Glutamatergic neuron (in vitro differentiated cells): Measurements from ENCODE around the gene EPN3. TPM values are rescaled to one million over a fixed set of nuclear protein-coding genes. Genes with fewer than 3 reads are reported as not detected.
A peak's percentile ranks its signal among the peaks of the same experiment; 100 is the strongest.

Source experiments
- DNase-seq: peaks from one replicate; pipeline ENCODE4 v3.0.0; 2022
- H3K27ac Mint-ChIP-seq: one replicate; pipeline ENCODE4 v1.8.0; 2020; ENCODE audit warnings: mild to moderate bottlenecking, mixed read lengths, inconsistent platforms; ENCODE audit not compliant: unreplicated experiment
- H3K27me3 Mint-ChIP-seq: one replicate; pipeline ENCODE4 v1.8.0; 2020; ENCODE audit warnings: mild to moderate bottlenecking, moderate library complexity, mixed read lengths, inconsistent platforms; ENCODE audit not compliant: unreplicated experiment
- H3K36me3 Mint-ChIP-seq: one replicate; pipeline ENCODE4 v1.8.0; 2020; ENCODE audit warnings: mild to moderate bottlenecking, mixed read lengths, inconsistent platforms; ENCODE audit not compliant: unreplicated experiment
- H3K4me1 Mint-ChIP-seq: one replicate; pipeline ENCODE4 v1.8.0; 2020; ENCODE audit warnings: mild to moderate bottlenecking, low read depth, mixed read lengths, inconsistent platforms; ENCODE audit not compliant: unreplicated experiment
- H3K4me3 Mint-ChIP-seq: one replicate; pipeline ENCODE4 v1.8.0; 2020; ENCODE audit warnings: mild to moderate bottlenecking, mixed read lengths, inconsistent platforms; ENCODE audit not compliant: unreplicated experiment
- H3K9me3 Mint-ChIP-seq: one replicate; pipeline ENCODE4 v1.8.0; 2020; ENCODE audit warnings: mild to moderate bottlenecking, moderate library complexity, mixed read lengths, inconsistent platforms; ENCODE audit not compliant: unreplicated experiment
- CTCF ChIP-seq: fragments of 200-600 bp; sonication (generic); IDR thresholded peaks from one replicate; pipeline ENCODE4 v1.5.0; 2021; ENCODE audit not compliant: partially characterized antibody, unreplicated experiment
- total RNA-seq: library from RNA; stranded (reverse); fragmentation: NEBNext Ultra II Directional; extraction: Animal tissue kit (Norgen Biotek cat#: 25700); gene quantifications from one replicate; pipeline ENCODE4 v1.2.1, GENCODE V29; 2021; ENCODE audit not compliant: unreplicated experiment

EPN3 gene
- total RNA-seq, 1 donor from 2014 or later: 0.12 TPM

GRCh38 chr17:50535407-50535806, 2.9 kb downstream of the EPN3 start:
- H3K4me3 Mint-ChIP-seq: peak overlapping the region; percentile 13
- DNase-seq: no peak
- no peak overlapping the region for H3K27ac Mint-ChIP-seq
- peaks cover 15% of the 10 kb centered on the region for H3K27me3 Mint-ChIP-seq
- H3K36me3 Mint-ChIP-seq: peaks cover 4% of the 10 kb centered on the region
- H3K4me1 Mint-ChIP-seq: peaks cover 13% of the 10 kb centered on the region
- H3K9me3 Mint-ChIP-seq: peaks cover 6% of the 10 kb centered on the region
- TF ChIP-seq CTCF: no peak

- no peak overlapping the region for H3K4me3 Mint-ChIP-seq
These were observed 4.4 kb downstream of the EPN3 start for GRCh38 chr17:50536683-50537646.

GRCh38 chr17:50537721-50538548, 5.4 kb downstream of the EPN3 start:
- no peak for DNase-seq
- no peak for TF ChIP-seq CTCF
- Mint-ChIP-seq H3K4me3 (no peak overlapping the region), H3K4me1 (peaks cover 21% of the 10 kb centered on the region), H3K9me3 (peaks cover 6% of the 10 kb centered on the region), H3K27ac (no peak overlapping the region), H3K27me3 (peaks cover 16% of the 10 kb centered on the region), H3K36me3 (peaks cover 4% of the 10 kb centered on the region)

More at GRCh38 chr17:50536683-50537646, 4.4 kb downstream of the EPN3 start:
- no peak for TF ChIP-seq CTCF
- peaks cover 17% of the 10 kb centered on the region for H3K4me1 Mint-ChIP-seq
- DNase-seq: no peak
- H3K9me3 Mint-ChIP-seq: peaks cover 6% of the 10 kb centered on the region
- peaks cover 4% of the 10 kb centered on the region for H3K36me3 Mint-ChIP-seq
- no peak overlapping the region for H3K27ac Mint-ChIP-seq
- H3K27me3 Mint-ChIP-seq: peaks cover 14% of the 10 kb centered on the region

GRCh38 chr17:50538549-50539410, 6.2 kb downstream of the EPN3 start:
- Mint-ChIP-seq H3K36me3 (peaks cover 4% of the 10 kb centered on the region), H3K4me3 (no peak overlapping the region), H3K9me3 (peaks cover 8% of the 10 kb centered on the region), H3K27ac (no peak overlapping the region), H3K27me3 (peaks cover 8% of the 10 kb centered on the region), H3K4me1 (peaks cover 16% of the 10 kb centered on the region)
- DNase-seq: peak; percentile 60
- no peak for TF ChIP-seq CTCF
